ENCODE data around the gene CXCL10.

The CXCL10 gene

GRCh38 chr4:75992462-75992861 lies 30.8 kb downstream of the CXCL10 start:
- DNase-seq (ENCODE audit: low spot score): no peak

- DNase-seq (ENCODE audit: low spot score): no peak
Measured at GRCh38 chr4:75989846-75990528, 33.3 kb downstream of the CXCL10 start.

GRCh38 chr4:75985116-75985515 lies 38.2 kb downstream of the CXCL10 start:
- no peak for DNase-seq (ENCODE audit: low spot score)

- no peak for DNase-seq (ENCODE audit: low spot score)
Measured at GRCh38 chr4:75980576-75980975, 42.7 kb downstream of the CXCL10 start.

- no peak for DNase-seq (ENCODE audit: low spot score)
Measured at GRCh38 chr4:75976177-75976576, 47.1 kb downstream of the CXCL10 start.

- DNase-seq (ENCODE audit: low spot score): no peak
Measured at GRCh38 chr4:75973766-75974165, 49.5 kb downstream of the CXCL10 start.

Measured in Ammon's horn (tissue), 1 donor.